GM18498 (cell line): Measurements from ENCODE around the gene ASTN2.

ENCODE experiments used
- ATAC-seq: cut with Tn5 transposase; IDR thresholded peaks from one replicate; pipeline ENCODE4 v1.9.1; 2021; ENCODE audit warnings: mild to moderate bottlenecking, moderate library complexity; ENCODE audit not compliant: unreplicated experiment

The ASTN2 gene

GRCh38 chr9:116380496-116380995, 1034.3 kb downstream of the ASTN2 start:
- ATAC-seq = no peak

- no peak for ATAC-seq
Measured at GRCh38 chr9:116379821-116380220, 1035.0 kb downstream of the ASTN2 start.

GRCh38 chr9:116378873-116379272, 1036.0 kb downstream of the ASTN2 start:
- no peak for ATAC-seq

DNA sequence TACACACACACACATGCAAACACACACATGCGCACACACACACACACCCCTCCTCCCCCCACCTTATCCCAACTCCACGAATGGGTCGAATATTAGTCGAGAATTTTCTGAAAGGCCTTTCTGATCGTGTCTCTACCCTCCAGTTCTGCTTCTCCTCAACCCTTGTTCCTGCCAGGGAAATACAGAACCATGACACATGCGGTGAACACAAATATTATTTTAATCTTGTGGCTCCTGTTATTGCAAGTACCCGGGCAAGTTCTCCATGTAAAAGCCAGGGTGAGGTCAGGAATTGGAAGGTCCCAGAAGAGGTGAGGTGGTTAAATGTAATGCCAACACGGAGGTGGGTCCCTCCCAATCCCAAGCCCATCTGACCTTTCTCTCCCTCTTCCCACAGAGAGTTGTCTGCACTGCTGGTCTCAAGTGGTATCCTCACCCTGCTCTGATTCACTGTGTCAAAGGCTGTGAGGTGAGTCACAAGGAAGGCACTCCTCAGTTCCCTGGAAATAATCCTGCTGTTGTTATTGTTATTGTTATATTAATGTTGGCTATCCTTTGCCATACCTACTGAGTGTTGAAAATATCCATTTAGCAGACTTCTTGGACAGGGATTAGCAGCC, 1037.6 kb downstream of the ASTN2 start:
- ATAC-seq = no peak
